ENCODE results near the gene HMGB4.

The HMGB4 gene

GRCh38 chr1:33826311-33826710 is 37.6 kb upstream of the HMGB4 start:
- TF ChIP-seq ZFX (IDR thresholded peaks at IDR 0.05) = no peak
- no peak for TF ChIP-seq CTCF (conservative IDR thresholded peaks at IDR 0.05)

GRCh38 chr1:33826711-33827110 is 37.2 kb upstream of the HMGB4 start:
- no peak overlapping the region for H3K27ac ChIP-seq

More at GRCh38 chr1:33826311-33826710, 37.6 kb upstream of the HMGB4 start:
- H3K27ac ChIP-seq = no peak overlapping the region

GRCh38 chr1:33828059-33828458 is 35.8 kb upstream of the HMGB4 start:
- TF ChIP-seq CTCF (conservative IDR thresholded peaks at IDR 0.05) (no peak), ZFX (IDR thresholded peaks at IDR 0.05) (no peak)
- no peak overlapping the region for H3K27ac ChIP-seq

More at GRCh38 chr1:33826711-33827110, 37.2 kb upstream of the HMGB4 start:
- TF ChIP-seq CTCF (conservative IDR thresholded peaks at IDR 0.05) = no peak
- TF ChIP-seq ZFX (IDR thresholded peaks at IDR 0.05) = no peak

GRCh38 chr1:33828654-33829053 is 35.2 kb upstream of the HMGB4 start:
- no peak for TF ChIP-seq ZFX (IDR thresholded peaks at IDR 0.05)
- TF ChIP-seq CTCF (conservative IDR thresholded peaks at IDR 0.05) = no peak
- no peak overlapping the region for H3K27ac ChIP-seq

GRCh38 chr1:33836911-33837310 is 27.0 kb upstream of the HMGB4 start:
- TF ChIP-seq ZFX (IDR thresholded peaks at IDR 0.05) = no peak
- no peak overlapping the region for H3K27ac ChIP-seq

GRCh38 chr1:33837635-33838034 is 26.2 kb upstream of the HMGB4 start:
- H3K27ac ChIP-seq = no peak overlapping the region
- no peak for TF ChIP-seq CTCF (conservative IDR thresholded peaks at IDR 0.05)
- TF ChIP-seq ZFX (IDR thresholded peaks at IDR 0.05) = no peak

GRCh38 chr1:33841494-33841893 is 22.4 kb upstream of the HMGB4 start:
- no peak overlapping the region for H3K27ac ChIP-seq
- TF ChIP-seq CTCF (conservative IDR thresholded peaks at IDR 0.05) = no peak

GRCh38 chr1:33842348-33842747 is 21.5 kb upstream of the HMGB4 start:
- TF ChIP-seq CTCF (conservative IDR thresholded peaks at IDR 0.05) = peak; percentile 7; the same call in 1 of the 2 replicates
- no peak for TF ChIP-seq ZFX (IDR thresholded peaks at IDR 0.05)
- H3K27ac ChIP-seq = no peak overlapping the region
